Measurements from ENCODE around the gene TMEM209.

The TMEM209 gene

DNA sequence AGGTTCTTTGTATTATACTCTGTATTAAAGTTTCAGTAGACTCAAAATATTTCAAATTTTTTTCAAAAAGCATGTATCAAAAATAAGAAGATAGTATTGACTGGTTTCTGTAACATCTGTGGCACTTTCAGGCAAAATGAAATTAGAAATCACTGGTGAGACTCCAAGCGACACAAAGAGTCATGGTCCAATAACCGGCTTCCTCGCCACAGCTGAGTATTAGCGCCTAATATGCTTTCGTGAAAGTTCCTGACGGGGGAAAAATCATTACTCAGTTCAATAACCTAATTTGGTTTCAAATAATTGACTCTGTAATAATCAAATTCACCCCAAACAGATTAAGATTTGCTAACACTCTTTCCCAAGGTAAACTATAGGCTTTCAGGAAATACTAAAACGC, 13.4 kb downstream of the TMEM209 start:
- no peak overlapping the region for H3K27ac ChIP-seq (ENCODE audit: extremely low read depth, low read depth, low read length)
- TF ChIP-seq, protein P1, sequence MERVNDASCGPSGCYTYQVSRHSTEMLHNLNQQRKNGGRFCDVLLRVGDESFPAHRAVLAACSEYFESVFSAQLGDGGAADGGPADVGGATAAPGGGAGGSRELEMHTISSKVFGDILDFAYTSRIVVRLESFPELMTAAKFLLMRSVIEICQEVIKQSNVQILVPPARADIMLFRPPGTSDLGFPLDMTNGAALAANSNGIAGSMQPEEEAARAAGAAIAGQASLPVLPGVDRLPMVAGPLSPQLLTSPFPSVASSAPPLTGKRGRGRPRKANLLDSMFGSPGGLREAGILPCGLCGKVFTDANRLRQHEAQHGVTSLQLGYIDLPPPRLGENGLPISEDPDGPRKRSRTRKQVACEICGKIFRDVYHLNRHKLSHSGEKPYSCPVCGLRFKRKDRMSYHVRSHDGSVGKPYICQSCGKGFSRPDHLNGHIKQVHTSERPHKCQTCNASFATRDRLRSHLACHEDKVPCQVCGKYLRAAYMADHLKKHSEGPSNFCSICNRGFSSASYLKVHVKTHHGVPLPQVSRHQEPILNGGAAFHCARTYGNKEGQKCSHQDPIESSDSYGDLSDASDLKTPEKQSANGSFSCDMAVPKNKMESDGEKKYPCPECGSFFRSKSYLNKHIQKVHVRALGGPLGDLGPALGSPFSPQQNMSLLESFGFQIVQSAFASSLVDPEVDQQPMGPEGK (tag by site-specific recombination; IDR thresholded peaks at IDR 0.05), result no peak
- TF ChIP-seq HOXA7 (CRISPR knock-in tag; IDR thresholded peaks at IDR 0.05; ENCODE audit: borderline replicate concordance), result no peak
- no peak for TF ChIP-seq ZFHX2 (tag by site-specific recombination; conservative IDR thresholded peaks at IDR 0.05)
- TF ChIP-seq, protein P2, sequence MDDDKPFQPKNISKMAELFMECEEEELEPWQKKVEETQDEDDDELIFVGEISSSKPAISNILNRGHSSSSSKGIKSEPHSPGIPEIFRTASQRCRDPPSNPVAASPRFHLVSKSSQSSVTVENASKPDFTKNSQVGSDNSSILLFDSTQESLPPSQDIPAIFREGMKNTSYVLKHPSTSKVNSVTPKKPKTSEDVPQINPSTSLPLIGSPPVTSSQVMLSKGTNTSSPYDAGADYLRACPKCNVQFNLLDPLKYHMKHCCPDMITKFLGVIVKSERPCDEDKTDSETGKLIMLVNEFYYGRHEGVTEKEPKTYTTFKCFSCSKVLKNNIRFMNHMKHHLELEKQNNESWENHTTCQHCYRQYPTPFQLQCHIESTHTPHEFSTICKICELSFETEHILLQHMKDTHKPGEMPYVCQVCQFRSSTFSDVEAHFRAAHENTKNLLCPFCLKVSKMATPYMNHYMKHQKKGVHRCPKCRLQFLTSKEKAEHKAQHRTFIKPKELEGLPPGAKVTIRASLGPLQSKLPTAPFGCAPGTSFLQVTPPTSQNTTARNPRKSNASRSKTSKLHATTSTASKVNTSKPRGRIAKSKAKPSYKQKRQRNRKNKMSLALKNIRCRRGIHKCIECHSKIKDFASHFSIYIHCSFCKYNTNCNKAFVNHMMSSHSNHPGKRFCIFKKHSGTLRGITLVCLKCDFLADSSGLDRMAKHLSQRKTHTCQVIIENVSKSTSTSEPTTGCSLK (tag by site-specific recombination; IDR thresholded peaks at IDR 0.05), result no peak
- TF ChIP-seq ZBTB11 (tag by site-specific recombination; conservative IDR thresholded peaks at IDR 0.05; ENCODE audit: low read depth), result no peak
- TF ChIP-seq ZNF843 (tag by site-specific recombination; IDR thresholded peaks at IDR 0.05), result no peak
- no peak for TF ChIP-seq ZNF132 (tag by site-specific recombination; IDR thresholded peaks at IDR 0.05; ENCODE audit: borderline replicate concordance)
- TF ChIP-seq ZNF302 (tag by site-specific recombination; IDR thresholded peaks at IDR 0.05; ENCODE audit: low read depth), result no peak
- TF ChIP-seq, protein P3, sequence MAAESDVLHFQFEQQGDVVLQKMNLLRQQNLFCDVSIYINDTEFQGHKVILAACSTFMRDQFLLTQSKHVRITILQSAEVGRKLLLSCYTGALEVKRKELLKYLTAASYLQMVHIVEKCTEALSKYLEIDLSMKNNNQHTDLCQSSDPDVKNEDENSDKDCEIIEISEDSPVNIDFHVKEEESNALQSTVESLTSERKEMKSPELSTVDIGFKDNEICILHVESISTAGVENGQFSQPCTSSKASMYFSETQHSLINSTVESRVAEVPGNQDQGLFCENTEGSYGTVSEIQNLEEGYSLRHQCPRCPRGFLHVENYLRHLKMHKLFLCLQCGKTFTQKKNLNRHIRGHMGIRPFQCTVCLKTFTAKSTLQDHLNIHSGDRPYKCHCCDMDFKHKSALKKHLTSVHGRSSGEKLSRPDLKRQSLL (tag by site-specific recombination; IDR thresholded peaks at IDR 0.05), result no peak
- TF ChIP-seq ZFP69B (tag by site-specific recombination; IDR thresholded peaks at IDR 0.05), result no peak
- TF ChIP-seq BCL11B (tag by site-specific recombination; IDR thresholded peaks at IDR 0.05; ENCODE audit: low read depth), result no peak
- no peaks in the 10 kb centered on the region for H3K9me3 ChIP-seq (ENCODE audit: control insufficient read depth, insufficient read depth, low read depth, low read length)
- POLR2A ChIA-PET, result interaction anchor here (1.3 kb wide), 1 partner anchor 13 kb away, joined by 4 read pairs; the partner anchor contains the start of gene TMEM209
- H3K36me3 ChIP-seq (ENCODE audit: control insufficient read depth in 2 of 2, insufficient read depth in 1 of 2, low read length in 2 of 2), result peaks cover 14 to 39% of the 10 kb centered on the region in 2 experiments
- CTCF ChIA-PET, result interaction anchor here (0.6 to 1.2 kb wide), 2 partner anchors 119 to 576 kb away, joined by 3 read pairs; no protein-coding TSS in a partner anchor
- H3K4me1 ChIP-seq (ENCODE audit: control insufficient read depth, insufficient read depth, low read length), result no peaks in the 10 kb centered on the region
- H3K4me3 ChIP-seq (ENCODE audit: low read depth, low read length), result no peak overlapping the region

DNA sequence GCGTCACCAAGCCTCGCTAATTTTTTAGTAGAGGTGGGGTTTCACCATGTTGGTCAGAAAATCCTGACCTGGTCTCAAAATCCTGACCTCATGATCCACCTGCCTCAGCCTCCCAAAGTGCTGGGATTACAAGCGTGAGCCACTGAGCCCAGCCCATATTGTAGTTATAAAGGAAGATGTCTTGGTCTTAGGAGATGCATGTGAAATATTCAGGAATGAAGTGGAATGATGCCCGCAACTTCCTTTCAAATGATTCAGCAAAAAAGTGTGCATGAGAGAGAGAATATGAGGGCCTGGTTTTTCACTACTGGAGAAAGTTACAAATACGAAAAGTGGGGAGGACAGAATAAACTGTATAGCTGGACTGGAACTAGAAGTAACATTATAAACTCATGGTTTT, 15.9 kb downstream of the TMEM209 start:
- POLR2A ChIA-PET, result no interaction called here
- H3K36me3 ChIP-seq (ENCODE audit: control insufficient read depth in 2 of 2, insufficient read depth in 1 of 2, low read length in 2 of 2), result peaks cover 16 to 43% of the 10 kb centered on the region in 2 experiments
- TF ChIP-seq ZNF521 (tag by site-specific recombination; IDR thresholded peaks at IDR 0.05) (no peak), ZNF280D (tag by site-specific recombination; IDR thresholded peaks at IDR 0.05) (no peak), ZNF677 (tag by site-specific recombination; IDR thresholded peaks at IDR 0.05) (no peak), ZFP37 (tag by site-specific recombination; IDR thresholded peaks at IDR 0.05) (no peak), ZNF133 (tag by site-specific recombination; IDR thresholded peaks at IDR 0.05) (no peak), CTCF (tag by site-specific recombination; IDR thresholded peaks at IDR 0.05) (no peak), ZNF169 (tag by site-specific recombination; IDR thresholded peaks at IDR 0.05) (no peak), ZSCAN4 (tag by site-specific recombination; IDR thresholded peaks at IDR 0.05) (no peak), ZSCAN16 (tag by site-specific recombination; IDR thresholded peaks at IDR 0.05) (no peak)

More for the DNA sequence above, 15.9 kb downstream of the TMEM209 start:
- no peak overlapping the region for H3K27ac ChIP-seq (ENCODE audit: extremely low read depth, low read depth, low read length)
- no peaks in the 10 kb centered on the region for H3K4me1 ChIP-seq (ENCODE audit: control insufficient read depth, insufficient read depth, low read length)
- H3K9me3 ChIP-seq (ENCODE audit: control insufficient read depth, insufficient read depth, low read depth, low read length), result no peaks in the 10 kb centered on the region
- CTCF ChIA-PET, result interaction anchor here (0.6 kb wide), 1 partner anchor 147 kb away, joined by 4 read pairs; no protein-coding TSS in a partner anchor
- no peak overlapping the region for H3K4me3 ChIP-seq (ENCODE audit: low read depth, low read length)
